ENCODE measurements around the gene PKHD1. TPM values are rescaled to one million over a fixed set of nuclear protein-coding genes. Genes with fewer than 3 reads are reported as not detected.

Gene PKHD1
- total RNA-seq, 1 experiment from 2014 or later, result under 0.01 TPM

GRCh38 chr6:51702851-51703250 is 384.6 kb downstream of the PKHD1 start:
- DNase-seq (ENCODE audit: low read depth in 1 of 2, low spot score in 2 of 2), result no peak
- H3K27me3 ChIP-seq (replicated peaks), result no peaks in the 10 kb centered on the region; the same call in 1 of the 2 replicates
- no peaks in the 10 kb centered on the region for H3K36me3 ChIP-seq
- H3K27ac ChIP-seq, result no peak overlapping the region
- no peaks in the 10 kb centered on the region for H3K9me3 ChIP-seq (replicated peaks)
- no peaks in the 10 kb centered on the region for H3K4me1 ChIP-seq (replicated peaks)
- H3K4me3 ChIP-seq, result no peak overlapping the region

GRCh38 chr6:51684603-51685002 is 402.8 kb downstream of the PKHD1 start:
- Histone ChIP-seq H3K27ac (no peak overlapping the region), H3K9me3 (replicated peaks) (no peaks in the 10 kb centered on the region), H3K27me3 (replicated peaks) (no peaks in the 10 kb centered on the region), H3K36me3 (no peaks in the 10 kb centered on the region), H3K4me3 (no peak overlapping the region), H3K4me1 (replicated peaks) (no peaks in the 10 kb centered on the region)
- no peak for DNase-seq (ENCODE audit: low read depth in 1 of 2, low spot score in 2 of 2)

GRCh38 chr6:51684038-51684437 is 403.4 kb downstream of the PKHD1 start:
- H3K27me3 ChIP-seq (replicated peaks), result no peaks in the 10 kb centered on the region
- no peaks in the 10 kb centered on the region for H3K9me3 ChIP-seq (replicated peaks)
- no peak overlapping the region for H3K27ac ChIP-seq
- no peaks in the 10 kb centered on the region for H3K36me3 ChIP-seq
- no peaks in the 10 kb centered on the region for H3K4me1 ChIP-seq (replicated peaks)
- no peak overlapping the region for H3K4me3 ChIP-seq
- no peak for DNase-seq (ENCODE audit: low read depth in 1 of 2, low spot score in 2 of 2)

GRCh38 chr6:51678905-51679620 is 408.4 kb downstream of the PKHD1 start:
- DNase-seq (ENCODE audit: low read depth in 1 of 2, low spot score in 2 of 2), result no peak
- H3K36me3 ChIP-seq, result no peaks in the 10 kb centered on the region
- H3K4me3 ChIP-seq, result no peak overlapping the region
- H3K9me3 ChIP-seq (replicated peaks), result no peaks in the 10 kb centered on the region
- no peaks in the 10 kb centered on the region for H3K27me3 ChIP-seq (replicated peaks)
- no peak overlapping the region for H3K27ac ChIP-seq
- H3K4me1 ChIP-seq (replicated peaks), result no peaks in the 10 kb centered on the region

- no peaks in the 10 kb centered on the region; the same call in 1 of the 2 replicates for H3K27me3 ChIP-seq (replicated peaks)
- H3K27ac ChIP-seq, result no peak overlapping the region
- H3K4me1 ChIP-seq (replicated peaks), result no peaks in the 10 kb centered on the region
- no peak for DNase-seq (ENCODE audit: low read depth in 1 of 2, low spot score in 2 of 2)
- no peaks in the 10 kb centered on the region for H3K36me3 ChIP-seq
- no peaks in the 10 kb centered on the region for H3K9me3 ChIP-seq (replicated peaks)
- H3K4me3 ChIP-seq, result no peak overlapping the region
Measured at GRCh38 chr6:51678274-51678673, 409.1 kb downstream of the PKHD1 start.

- no peak overlapping the region for H3K4me3 ChIP-seq
- H3K9me3 ChIP-seq (replicated peaks), result no peaks in the 10 kb centered on the region
- no peaks in the 10 kb centered on the region for H3K36me3 ChIP-seq
- no peak overlapping the region for H3K27ac ChIP-seq
- no peaks in the 10 kb centered on the region for H3K4me1 ChIP-seq (replicated peaks)
- no peaks in the 10 kb centered on the region; the same call in 1 of the 2 replicates for H3K27me3 ChIP-seq (replicated peaks)
- no peak for DNase-seq (ENCODE audit: low read depth in 1 of 2, low spot score in 2 of 2)
Measured at GRCh38 chr6:51675922-51676275, 411.5 kb downstream of the PKHD1 start.

- H3K4me1 ChIP-seq (replicated peaks), result no peaks in the 10 kb centered on the region
- H3K27ac ChIP-seq, result no peak overlapping the region
- no peaks in the 10 kb centered on the region for H3K9me3 ChIP-seq (replicated peaks)
- no peak overlapping the region for H3K4me3 ChIP-seq
- no peak for DNase-seq (ENCODE audit: low read depth in 1 of 2, low spot score in 2 of 2)
- H3K27me3 ChIP-seq (replicated peaks), result no peaks in the 10 kb centered on the region; the same call in 1 of the 2 replicates
- no peaks in the 10 kb centered on the region for H3K36me3 ChIP-seq
Measured at GRCh38 chr6:51675020-51675921, 412.1 kb downstream of the PKHD1 start.

GRCh38 chr6:51663525-51663924 is 423.9 kb downstream of the PKHD1 start:
- Histone ChIP-seq H3K27ac (no peak overlapping the region), H3K9me3 (replicated peaks) (no peaks in the 10 kb centered on the region), H3K4me1 (replicated peaks) (no peaks in the 10 kb centered on the region), H3K36me3 (no peaks in the 10 kb centered on the region), H3K27me3 (replicated peaks) (no peaks in the 10 kb centered on the region), H3K4me3 (no peak overlapping the region)
- DNase-seq (ENCODE audit: low read depth in 1 of 2, low spot score in 2 of 2), result no peak

GRCh38 chr6:51660767-51661166 is 426.6 kb downstream of the PKHD1 start:
- no peaks in the 10 kb centered on the region for H3K9me3 ChIP-seq (replicated peaks)
- H3K4me3 ChIP-seq, result no peak overlapping the region
- H3K27me3 ChIP-seq (replicated peaks), result no peaks in the 10 kb centered on the region
- DNase-seq (ENCODE audit: low read depth in 1 of 2, low spot score in 2 of 2), result no peak
- no peak overlapping the region for H3K27ac ChIP-seq
- H3K36me3 ChIP-seq, result no peaks in the 10 kb centered on the region
- H3K4me1 ChIP-seq (replicated peaks), result no peaks in the 10 kb centered on the region

- no peak for DNase-seq (ENCODE audit: low read depth in 1 of 2, low spot score in 2 of 2)
- no peak overlapping the region for H3K4me3 ChIP-seq
- no peaks in the 10 kb centered on the region for H3K9me3 ChIP-seq (replicated peaks)
- H3K27me3 ChIP-seq (replicated peaks), result no peaks in the 10 kb centered on the region; the same call in 1 of the 2 replicates
- H3K4me1 ChIP-seq (replicated peaks), result no peaks in the 10 kb centered on the region
- H3K27ac ChIP-seq, result no peak overlapping the region
- H3K36me3 ChIP-seq, result no peaks in the 10 kb centered on the region
Measured at GRCh38 chr6:51657491-51657890, 429.9 kb downstream of the PKHD1 start.

- Histone ChIP-seq H3K27ac (no peak overlapping the region), H3K27me3 (replicated peaks) (no peaks in the 10 kb centered on the region; the same call in 1 of the 2 replicates), H3K4me3 (no peak overlapping the region), H3K9me3 (replicated peaks) (no peaks in the 10 kb centered on the region), H3K4me1 (replicated peaks) (no peaks in the 10 kb centered on the region), H3K36me3 (no peaks in the 10 kb centered on the region)
- no peak for DNase-seq (ENCODE audit: low read depth in 1 of 2, low spot score in 2 of 2)
Measured at GRCh38 chr6:51655517-51655916, 431.9 kb downstream of the PKHD1 start.

- no peak for DNase-seq (ENCODE audit: low read depth in 1 of 2, low spot score in 2 of 2)
- H3K4me3 ChIP-seq, result no peak overlapping the region
- H3K9me3 ChIP-seq (replicated peaks), result no peaks in the 10 kb centered on the region
Measured at GRCh38 chr6:51654647-51655046, 432.8 kb downstream of the PKHD1 start.

GRCh38 chr6:51651132-51651817 is 436.1 kb downstream of the PKHD1 start:
- Histone ChIP-seq H3K4me3 (no peak overlapping the region), H3K27me3 (replicated peaks) (no peaks in the 10 kb centered on the region; the same call in 1 of the 2 replicates), H3K36me3 (no peaks in the 10 kb centered on the region), H3K27ac (no peak overlapping the region), H3K4me1 (replicated peaks) (no peaks in the 10 kb centered on the region), H3K9me3 (replicated peaks) (no peaks in the 10 kb centered on the region)
- no peak for DNase-seq (ENCODE audit: low read depth in 1 of 2, low spot score in 2 of 2)

More at GRCh38 chr6:51654647-51655046, 432.8 kb downstream of the PKHD1 start:
- Histone ChIP-seq H3K36me3 (no peaks in the 10 kb centered on the region), H3K27ac (no peak overlapping the region), H3K4me1 (replicated peaks) (no peaks in the 10 kb centered on the region), H3K27me3 (replicated peaks) (no peaks in the 10 kb centered on the region; the same call in 1 of the 2 replicates)

Measured in SJSA1 (cell line).